Thyroid gland (tissue), 4 donors: ENCODE results near the gene PLAU.
"Not testable (repeated sequence)": the region's sequence is repeated elsewhere in the genome, so short reads cannot be mapped to it uniquely, and the experiment has no call there.

Source experiments
- POLR2A ChIP-seq, 2 donors: fragments of 450-650 bp; IDR thresholded peaks; one replicate each; pipeline ENCODE4 v1.6.1; 2017; ENCODE audit warnings: antibody characterized with exemption in 2 of 2, mild to moderate bottlenecking in 2 of 2, moderate library complexity in 1 of 2
- TF ChIP-seq, protein P1 (sequence below), 6 experiments: fragments of 200-600 bp in 3 of 6; fragments of 450-650 bp in 3 of 6; sonication (generic) in 3 of 6; IDR thresholded peaks; one replicate each; pipeline ENCODE4 v1.5.1; 2016 to 2019; ENCODE audit warnings: antibody characterized with exemption in 6 of 6, mild to moderate bottlenecking in 2 of 6, inconsistent platforms in 1 of 6, moderate library complexity in 1 of 6

DNA sequence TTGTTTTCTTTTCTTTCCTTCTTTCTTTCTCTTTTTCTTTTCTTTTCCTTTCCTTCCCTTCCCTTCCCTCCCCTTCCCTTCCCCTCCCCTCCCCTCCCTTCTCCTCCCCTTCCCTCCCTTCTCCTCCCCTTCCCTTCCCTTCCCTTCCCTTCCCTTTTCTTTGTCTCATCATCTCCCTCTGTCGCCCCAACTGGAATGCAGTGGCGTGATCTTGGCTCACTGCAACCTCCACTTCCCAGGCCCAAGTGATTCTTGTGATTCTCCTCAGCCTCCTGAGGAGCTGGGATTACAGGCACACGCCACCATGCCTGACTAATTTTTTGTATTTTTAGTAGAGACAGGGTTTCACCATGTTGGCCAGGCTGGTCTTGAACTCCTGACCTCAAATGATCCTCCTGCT, 21.5 kb upstream of the PLAU start:
- TF ChIP-seq, protein P1, sequence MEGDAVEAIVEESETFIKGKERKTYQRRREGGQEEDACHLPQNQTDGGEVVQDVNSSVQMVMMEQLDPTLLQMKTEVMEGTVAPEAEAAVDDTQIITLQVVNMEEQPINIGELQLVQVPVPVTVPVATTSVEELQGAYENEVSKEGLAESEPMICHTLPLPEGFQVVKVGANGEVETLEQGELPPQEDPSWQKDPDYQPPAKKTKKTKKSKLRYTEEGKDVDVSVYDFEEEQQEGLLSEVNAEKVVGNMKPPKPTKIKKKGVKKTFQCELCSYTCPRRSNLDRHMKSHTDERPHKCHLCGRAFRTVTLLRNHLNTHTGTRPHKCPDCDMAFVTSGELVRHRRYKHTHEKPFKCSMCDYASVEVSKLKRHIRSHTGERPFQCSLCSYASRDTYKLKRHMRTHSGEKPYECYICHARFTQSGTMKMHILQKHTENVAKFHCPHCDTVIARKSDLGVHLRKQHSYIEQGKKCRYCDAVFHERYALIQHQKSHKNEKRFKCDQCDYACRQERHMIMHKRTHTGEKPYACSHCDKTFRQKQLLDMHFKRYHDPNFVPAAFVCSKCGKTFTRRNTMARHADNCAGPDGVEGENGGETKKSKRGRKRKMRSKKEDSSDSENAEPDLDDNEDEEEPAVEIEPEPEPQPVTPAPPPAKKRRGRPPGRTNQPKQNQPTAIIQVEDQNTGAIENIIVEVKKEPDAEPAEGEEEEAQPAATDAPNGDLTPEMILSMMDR (IDR thresholded peaks at IDR 0.05) = not testable (repeated sequence)
- TF ChIP-seq POLR2A (IDR thresholded peaks at IDR 0.05) = not testable (repeated sequence)
